IPS-NIHi7 (cell line): Measurements from ENCODE around the gene COG5.

Source experiments
- DNase-seq: peaks from one replicate; pipeline ENCODE4 v3.0.0; 2012; ENCODE audit warnings: mixed read lengths; ENCODE audit errors: extremely low spot score

COG5 gene

GRCh38 chr7:107332488-107333269 lies 231.0 kb downstream of the COG5 start:
- DNase-seq, result no peak

- no peak for DNase-seq
These were observed 233.2 kb downstream of the COG5 start for GRCh38 chr7:107330478-107330877.

GRCh38 chr7:107327986-107328569 lies 235.6 kb downstream of the COG5 start:
- no peak for DNase-seq

- DNase-seq, result no peak
These were observed 237.7 kb downstream of the COG5 start for GRCh38 chr7:107326061-107326460.

- no peak for DNase-seq
These were observed 241.7 kb downstream of the COG5 start for GRCh38 chr7:107322015-107322414.

- DNase-seq, result no peak
These were observed 242.1 kb downstream of the COG5 start for GRCh38 chr7:107321611-107322010.

GRCh38 chr7:107319724-107320228 lies 243.9 kb downstream of the COG5 start:
- no peak for DNase-seq

- no peak for DNase-seq
These were observed 245.1 kb downstream of the COG5 start for GRCh38 chr7:107318523-107319160.

- no peak for DNase-seq
These were observed 248.0 kb downstream of the COG5 start for GRCh38 chr7:107315716-107316220.

- DNase-seq, result no peak
These were observed 250.4 kb downstream of the COG5 start for GRCh38 chr7:107313355-107313754.

GRCh38 chr7:107312418-107312817 lies 251.3 kb downstream of the COG5 start:
- DNase-seq, result no peak

- no peak for DNase-seq
These were observed 254.4 kb downstream of the COG5 start for GRCh38 chr7:107309296-107309695.

- DNase-seq, result no peak
These were observed 259.1 kb downstream of the COG5 start for GRCh38 chr7:107304636-107305035.

GRCh38 chr7:107304063-107304462 lies 259.7 kb downstream of the COG5 start:
- DNase-seq, result no peak

- DNase-seq, result no peak
These were observed 261.4 kb downstream of the COG5 start for GRCh38 chr7:107302250-107302847.

GRCh38 chr7:107294182-107294581 lies 269.5 kb downstream of the COG5 start:
- DNase-seq, result no peak

- DNase-seq, result no peak
These were observed 271.1 kb downstream of the COG5 start for GRCh38 chr7:107292591-107292990.

- no peak for DNase-seq
These were observed 272.3 kb downstream of the COG5 start for GRCh38 chr7:107291434-107291833.

- no peak for DNase-seq
These were observed 276.7 kb downstream of the COG5 start for GRCh38 chr7:107286751-107287621.

- DNase-seq, result no peak
These were observed 278.7 kb downstream of the COG5 start for GRCh38 chr7:107284911-107285479.

- no peak for DNase-seq
These were observed 286.4 kb downstream of the COG5 start for GRCh38 chr7:107277331-107277730.
